ENCODE results near the gene RAET1G.

The RAET1G gene

DNA sequence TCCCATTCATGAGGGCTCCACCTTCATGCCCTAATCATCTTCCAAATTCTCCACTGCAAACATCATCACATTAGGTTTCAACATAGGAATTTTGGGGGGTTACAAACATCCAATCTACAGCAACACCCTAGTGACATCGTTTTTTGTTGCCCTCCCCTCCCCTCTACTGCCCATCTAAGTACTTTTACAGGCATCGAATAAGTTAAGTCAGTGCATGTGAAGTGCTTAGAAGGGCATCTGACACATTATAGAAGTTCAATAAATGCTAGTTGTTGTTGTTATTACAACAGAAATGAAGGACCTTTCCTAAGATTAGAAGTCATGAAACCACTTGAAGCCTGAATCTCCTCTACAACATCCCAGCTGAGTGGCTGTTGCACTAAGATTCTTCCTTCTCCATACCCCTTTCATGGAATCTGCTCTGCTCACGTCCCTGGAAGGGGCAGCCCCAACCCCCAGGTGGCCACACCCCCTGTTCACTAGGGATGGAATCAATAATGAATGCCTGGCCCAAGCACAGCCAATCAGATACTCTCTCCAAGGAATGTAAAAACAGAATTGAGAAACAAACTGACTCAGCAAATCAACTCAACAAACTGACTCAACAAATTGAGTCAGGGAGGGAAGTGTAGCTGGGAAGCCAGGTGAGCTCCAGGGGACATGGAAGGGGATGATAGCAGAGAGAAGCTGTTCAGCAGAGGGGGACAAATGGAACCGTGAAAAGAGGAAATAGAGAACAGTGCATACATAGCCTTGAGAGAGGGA, 54.9 kb downstream of the RAET1G start:
- no peak for DNase-seq (ENCODE audit: low spot score)

Measured in SK-N-DZ (cell line).